ENCODE data around the gene SLC41A3. TPM values are rescaled to one million over a fixed set of nuclear protein-coding genes. Genes with fewer than 3 reads are reported as not detected.
"Not testable (repeated sequence)": the region's sequence is repeated elsewhere in the genome, so short reads cannot be mapped to it uniquely, and the experiment has no call there.

The SLC41A3 gene
- total RNA-seq, 1 experiment from 2014 or later = 32.7 TPM

DNA sequence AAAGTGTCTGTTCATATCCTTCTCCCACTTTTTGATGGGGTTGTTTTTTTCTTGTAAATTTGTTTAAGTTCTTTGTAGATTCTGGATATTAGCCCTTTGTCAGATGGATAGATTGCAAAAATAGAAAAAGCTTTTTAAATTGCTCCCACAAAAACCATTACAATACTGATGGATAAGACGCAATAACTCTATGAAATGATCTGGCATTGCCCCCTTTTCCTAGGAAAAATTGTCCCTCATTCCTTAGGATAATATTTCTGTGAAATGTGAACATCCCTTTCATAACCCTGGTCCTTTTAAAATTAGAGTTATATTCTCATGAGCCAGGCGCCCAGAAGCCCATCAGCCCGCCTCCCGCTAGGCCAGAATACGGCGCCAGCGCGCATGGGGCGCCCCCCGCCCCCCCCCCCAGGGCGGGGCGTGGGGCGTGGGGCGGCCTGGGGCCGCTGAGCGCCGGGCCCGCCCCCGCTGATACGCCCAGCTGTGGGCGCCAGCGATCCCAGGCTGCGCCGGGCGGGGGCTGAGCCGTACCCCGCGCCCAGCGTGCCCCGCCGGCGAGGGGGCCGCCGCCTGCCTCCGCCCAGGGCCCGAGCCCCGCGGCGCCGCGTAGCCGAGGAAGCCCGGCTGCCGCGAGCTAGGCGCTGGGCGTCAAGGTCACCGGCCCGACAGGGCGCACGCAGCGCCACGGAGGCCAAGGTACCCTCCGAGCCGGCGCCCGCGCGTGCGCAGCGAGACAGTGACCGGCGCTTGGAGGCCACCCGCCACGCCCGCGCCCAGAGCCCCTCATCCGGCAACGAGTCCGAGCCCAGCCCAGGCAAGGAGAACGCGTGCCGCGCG lies 126.0 kb downstream of the SLC41A3 start:
- H3K4me3 ChIP-seq = no peak overlapping the region
- no peak overlapping the region for H3K27ac ChIP-seq
- no peaks in the 10 kb centered on the region for H3K36me3 ChIP-seq
- H3K9me3 ChIP-seq (replicated peaks) = no peaks in the 10 kb centered on the region
- H3K4me1 ChIP-seq (replicated peaks) = no peaks in the 10 kb centered on the region
- no peak for DNase-seq (ENCODE audit: low read depth in 1 of 2, low spot score in 2 of 2)
- peaks cover 7% of the 10 kb centered on the region; the same call in 1 of the 2 replicates for H3K27me3 ChIP-seq (replicated peaks)

DNA sequence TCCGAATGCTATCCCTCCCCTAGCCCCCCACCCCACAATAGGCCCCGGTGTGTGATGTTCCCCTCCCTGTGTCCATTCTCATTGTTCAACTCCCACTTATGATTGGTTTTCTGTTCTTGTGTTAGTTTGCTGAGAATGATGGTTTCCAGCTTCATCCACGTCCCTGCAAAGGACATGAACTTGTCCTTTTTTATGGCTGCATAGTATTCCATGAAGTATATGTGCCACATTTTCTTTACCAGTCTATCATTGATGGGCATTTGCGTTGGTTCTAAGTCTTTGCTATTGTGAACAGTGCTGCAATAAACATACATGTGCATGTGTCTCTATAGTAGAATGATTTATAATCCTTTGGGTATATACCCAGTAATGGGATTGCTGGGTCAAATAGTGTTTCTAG lies 126.9 kb downstream of the SLC41A3 start:
- not testable (repeated sequence) for H3K27ac ChIP-seq; H3K36me3 ChIP-seq; H3K4me3 ChIP-seq; H3K27me3 ChIP-seq (replicated peaks); H3K4me1 ChIP-seq (replicated peaks); H3K9me3 ChIP-seq (replicated peaks); DNase-seq (ENCODE audit: low read depth in 1 of 2, low spot score in 2 of 2)

Other genes with a start within 250 kb of the SLC41A3 start
- not detected in 2 replicates for gene ROPN1B, start 114.9 kb downstream of the SLC41A3 start, total RNA-seq (2014; rRNA removed; shearing (Covaris generic))
- not detected in 2 replicates for gene ALDH1L1, start 96.5 kb upstream of the SLC41A3 start, total RNA-seq (2014; rRNA removed; shearing (Covaris generic))